Colonic mucosa (tissue), 4 donors: Measurements from ENCODE around the gene TMEM176B. TPM values are rescaled to one million over a fixed set of nuclear protein-coding genes. Genes with fewer than 3 reads are reported as not detected.
A peak's percentile ranks its signal among the peaks of the same experiment; 100 is the strongest.

Source experiments
- DNase-seq: peaks from one replicate; pipeline ENCODE4 v3.0.0-alpha.2; 2020
- H3K27ac ChIP-seq: fragments of 200-600 bp; one replicate; pipeline ENCODE4 v1.8.0; 2021
- H3K27me3 ChIP-seq: fragments of 200-600 bp; one replicate; pipeline ENCODE4 v1.8.0; 2021
- H3K36me3 ChIP-seq: fragments of 200-600 bp; one replicate; pipeline ENCODE4 v1.8.0; 2021
- H3K4me1 ChIP-seq: fragments of 200-600 bp; one replicate; pipeline ENCODE4 v1.8.0; 2021; ENCODE audit warnings: mild to moderate bottlenecking
- H3K4me3 ChIP-seq: fragments of 200-600 bp; one replicate; pipeline ENCODE4 v1.8.0; 2021
- H3K9ac ChIP-seq, 2 donors: one replicate each; pipeline ENCODE4 v1.7.0; 2013; ENCODE audit warnings: control low read depth in 2 of 2, low read depth in 2 of 2, low read length in 2 of 2
- H3K9me3 ChIP-seq: fragments of 200-600 bp; one replicate; pipeline ENCODE4 v1.8.0; 2021
- CTCF ChIP-seq: fragments of 200-600 bp; IDR thresholded peaks from one replicate; pipeline ENCODE4 v1.8.0; 2022; ENCODE audit warnings: antibody characterized with exemption, mild to moderate bottlenecking
- intact Hi-C: fragments of 100-400 bp; cut with DNase I; formaldehyde crosslinking; loops from one replicate; pipeline ENCODE4 v1.14.1; 2022
- total RNA-seq, 2 donors: library from RNA; stranded (reverse); fragmentation: NEBNext Ultra II Directional in 1 of 2; extraction: Animal tissue kit (Norgen Biotek cat#: 25700) in 1 of 2; gene quantifications; one replicate each; pipeline ENCODE4 v1.2.1, GENCODE V29; 2021
- donor health status: healthy.
- donor health status: DM: no; HTN: no; CAD: no.
- donor health status: DM: no; HTN: no; CAD: no.

The TMEM176B gene
- total RNA-seq, 2 donors from 2014 or later, result 154 to 256 TPM

- H3K27ac ChIP-seq, result no peak overlapping the region
- H3K4me1 ChIP-seq, result no peaks in the 10 kb centered on the region
- no peak overlapping the region for H3K9ac ChIP-seq
- no peaks in the 10 kb centered on the region for H3K36me3 ChIP-seq
- H3K27me3 ChIP-seq, result no peaks in the 10 kb centered on the region
- no peaks in the 10 kb centered on the region for H3K9me3 ChIP-seq
- H3K4me3 ChIP-seq, result no peak overlapping the region
- DNase-seq, result no peak
- intact Hi-C loops, result no loop called here
- TF ChIP-seq CTCF, result no peak
These were observed 54.3 kb downstream of the TMEM176B start for GRCh38 chr7:150745876-150746275.

- intact Hi-C loops, result no loop called here
- no peak for TF ChIP-seq CTCF
- no peak for DNase-seq
These were observed 55.1 kb downstream of the TMEM176B start for GRCh38 chr7:150745086-150745485.

GRCh38 chr7:150744041-150744656 is 56.0 kb downstream of the TMEM176B start:
- Histone ChIP-seq H3K4me3 (no peak overlapping the region), H3K36me3 (no peaks in the 10 kb centered on the region), H3K9ac (no peak overlapping the region), H3K27me3 (no peaks in the 10 kb centered on the region), H3K9me3 (no peaks in the 10 kb centered on the region), H3K27ac (no peak overlapping the region), H3K4me1 (no peaks in the 10 kb centered on the region)
- intact Hi-C loops, result no loop called here
- TF ChIP-seq CTCF, result no peak
- DNase-seq, result no peak

More at GRCh38 chr7:150745086-150745485, 55.1 kb downstream of the TMEM176B start:
- Histone ChIP-seq H3K9ac (no peak overlapping the region), H3K27ac (no peak overlapping the region), H3K4me1 (no peaks in the 10 kb centered on the region), H3K36me3 (no peaks in the 10 kb centered on the region), H3K9me3 (no peaks in the 10 kb centered on the region), H3K27me3 (no peaks in the 10 kb centered on the region), H3K4me3 (no peak overlapping the region)

GRCh38 chr7:150742286-150742968 is 57.7 kb downstream of the TMEM176B start:
- H3K27me3 ChIP-seq, result no peaks in the 10 kb centered on the region

More at GRCh38 chr7:150742286-150742968, 57.7 kb downstream of the TMEM176B start:
- TF ChIP-seq CTCF, result no peak
- Histone ChIP-seq H3K27ac (no peak overlapping the region), H3K9ac (peak overlapping the region in 1 of 2 donors; percentile 9), H3K4me3 (no peak overlapping the region), H3K4me1 (no peaks in the 10 kb centered on the region), H3K9me3 (no peaks in the 10 kb centered on the region), H3K36me3 (no peaks in the 10 kb centered on the region)
- intact Hi-C loops, result no loop called here
- no peak for DNase-seq

Other genes starting within 250 kb of the TMEM176B start
- gene GIMAP4, start 233.0 kb downstream of the TMEM176B start, total RNA-seq, result 10 to 100 TPM in 1 of 2 donors, 1 to 10 TPM in 1; 6.6 to 12.7 TPM
- 1 to 10 TPM; 4.8 to 7.1 TPM for gene GIMAP6, start 168.0 kb downstream of the TMEM176B start, total RNA-seq
- gene GIMAP2, start 114.7 kb downstream of the TMEM176B start, total RNA-seq, result 1 to 10 TPM; 6.5 to 6.9 TPM
- gene GIMAP1, start 83.8 kb downstream of the TMEM176B start, total RNA-seq, result 1 to 10 TPM in 1 of 2 donors, under 1 TPM in 1; 0.94 to 1.6 TPM
- gene GIMAP5, start 62.9 kb downstream of the TMEM176B start, total RNA-seq, result 1 to 10 TPM; 2.5 to 5.2 TPM
- 100 to 1,000 TPM; 130 to 170 TPM for gene TMEM176A, start 405 bp upstream of the TMEM176B start, total RNA-seq
- gene AOC1, start 52.2 kb upstream of the TMEM176B start, total RNA-seq, result 100 to 1,000 TPM; 308 to 353 TPM
- gene KCNH2, start 178.0 kb upstream of the TMEM176B start, total RNA-seq, result 1 to 10 TPM; 3.3 to 8.8 TPM
- 1 to 10 TPM; 4.0 to 4.2 TPM for gene NOS3, start 190.7 kb upstream of the TMEM176B start, total RNA-seq
- gene ATG9B, start 224.1 kb upstream of the TMEM176B start, total RNA-seq, result 1 to 10 TPM in 1 of 2 donors, under 1 TPM in 1; 0.66 to 1.2 TPM
- gene ABCB8, start 228.1 kb upstream of the TMEM176B start, total RNA-seq, result 10 to 100 TPM; 26.7 to 59.5 TPM
- 1 to 10 TPM; 1.0 to 2.2 TPM for gene ASIC3, start 248.2 kb upstream of the TMEM176B start, total RNA-seq